GM12878 (cell line): ENCODE measurements around the gene RBKS. TPM values are rescaled to one million over a fixed set of nuclear protein-coding genes. Genes with fewer than 3 reads are reported as not detected.

Experiments used
- ATF7 ChIP-seq: fragments of 450-650 bp; IDR thresholded peaks from 2 replicates; pipeline ENCODE4 v1.6.1; 2016; ENCODE audit warnings: low read depth, mild to moderate bottlenecking
- BCL11A ChIP-seq: IDR thresholded peaks from 2 replicates; pipeline ENCODE4 v1.6.1; 2011; ENCODE audit warnings: low read depth, low read length
- CBFB ChIP-seq: IDR thresholded peaks from 2 replicates; pipeline ENCODE4 v1.6.1; 2016; ENCODE audit warnings: antibody characterized with exemption, low read depth
- CREM ChIP-seq: IDR thresholded peaks from 2 replicates; pipeline ENCODE4 v1.6.1; 2014; ENCODE audit warnings: antibody characterized with exemption, low read depth
- E4F1 ChIP-seq: fragments of 450-650 bp; IDR thresholded peaks from 2 replicates; pipeline ENCODE4 v1.6.1; 2018; ENCODE audit warnings: borderline replicate concordance, mild to moderate bottlenecking; ENCODE audit not compliant: partially characterized antibody
- EED ChIP-seq: sonication (generic); IDR thresholded peaks from 2 replicates; pipeline ENCODE4 v1.6.1; 2016; ENCODE audit warnings: antibody characterized with exemption, low read depth
- GATAD2B ChIP-seq: fragments of 450-650 bp; conservative IDR thresholded peaks from 2 replicates; pipeline ENCODE4 v1.6.1; 2017; ENCODE audit warnings: low read depth, mild to moderate bottlenecking, moderate library complexity
- HCFC1 ChIP-seq: fragments of 150-350 bp; IDR thresholded peaks from 2 replicates; pipeline ENCODE4 v1.6.1; 2014; ENCODE audit warnings: low read length
- HDAC2 ChIP-seq: fragments of 200-600 bp; sonication (generic); IDR thresholded peaks from 2 replicates; pipeline ENCODE4 v1.6.1; 2017
- IKZF1 ChIP-seq: fragments of 450-650 bp; conservative IDR thresholded peaks from 2 replicates; pipeline ENCODE4 v1.6.1; 2017; ENCODE audit warnings: antibody characterized with exemption, mild to moderate bottlenecking
- IKZF2 ChIP-seq, 2 experiments: fragments of 450-650 bp; IDR thresholded peaks; 2 replicates each; pipeline ENCODE4 v1.6.1; 2017; ENCODE audit warnings: mild to moderate bottlenecking in 2 of 2, moderate library complexity in 2 of 2
- KLF5 ChIP-seq: fragments of 450-650 bp; IDR thresholded peaks from 2 replicates; pipeline ENCODE4 v1.6.1; 2014; ENCODE audit warnings: mild to moderate bottlenecking; ENCODE audit not compliant: partially characterized antibody
- MYC ChIP-seq: IDR thresholded peaks from 2 replicates; pipeline ENCODE4 v1.6.1; 2011; ENCODE audit warnings: mild to moderate bottlenecking, low read length, moderate library complexity, inconsistent platforms; ENCODE audit not compliant: insufficient read depth, insufficient replicate concordance, insufficient read length, severe bottlenecking
- NBN ChIP-seq: fragments of 450-650 bp; IDR thresholded peaks from 2 replicates; pipeline ENCODE4 v1.6.1; 2016
- POLR2AphosphoS5 ChIP-seq: IDR thresholded peaks from 2 replicates; pipeline ENCODE4 v1.6.1; 2011; ENCODE audit warnings: mild to moderate bottlenecking, low read length, inconsistent platforms
- RB1 ChIP-seq: fragments of 450-650 bp; formaldehyde crosslinking; IDR thresholded peaks from 2 replicates; pipeline ENCODE4 v1.6.1; 2017; ENCODE audit warnings: mild to moderate bottlenecking, borderline replicate concordance
- RBBP5 ChIP-seq: fragments of 200-600 bp; sonication (generic); conservative IDR thresholded peaks from 2 replicates; pipeline ENCODE4 v1.6.1; 2016
- RCOR1 ChIP-seq: conservative IDR thresholded peaks from 2 replicates; pipeline ENCODE4 v1.6.1; 2012; ENCODE audit warnings: low read depth, low read length, improper control_type of control experiment
- RELA ChIP-seq: fragments of 450-650 bp; IDR thresholded peaks from 2 replicates; pipeline ENCODE4 v1.8.0; 2014; ENCODE audit warnings: borderline replicate concordance; ENCODE audit not compliant: partially characterized antibody
- RFX5 ChIP-seq: IDR thresholded peaks from 2 replicates; pipeline ENCODE4 v1.6.1; 2011; ENCODE audit warnings: low read depth, low read length, improper control_type of control experiment
- RUNX3 ChIP-seq: IDR thresholded peaks from 2 replicates; pipeline ENCODE4 v1.6.1; 2012; ENCODE audit warnings: low read length, inconsistent platforms
- SREBF1 ChIP-seq: IDR thresholded peaks from 2 replicates; pipeline ENCODE4 v1.6.1; 2012; ENCODE audit warnings: mild to moderate bottlenecking, low read length
- YY1 ChIP-seq: IDR thresholded peaks from 2 replicates; pipeline ENCODE4 v1.6.1; 2011; ENCODE audit warnings: low read depth, mild to moderate bottlenecking, low read length
- ZNF207 ChIP-seq: fragments of 450-650 bp; IDR thresholded peaks from 2 replicates; pipeline ENCODE4 v1.6.1; 2014; ENCODE audit warnings: antibody characterized with exemption, mild to moderate bottlenecking, borderline replicate concordance
- ZNF24 ChIP-seq: fragments of 450-650 bp; IDR thresholded peaks from 2 replicates; pipeline ENCODE4 v1.6.1; 2017; ENCODE audit warnings: antibody characterized with exemption, mild to moderate bottlenecking
- polyA plus RNA-seq, 11 experiments: library from polyadenylated mRNA; depleted of rRNA in 4 of 11; unstranded in 6 of 11; stranded (reverse) in 5 of 11; fragments of >200 nt; fragmentation: Nextera tagmentation in 4 of 11; fragmentation: Illumina TruSeq in 1 of 11; extraction: Ambion mirVana in 4 of 11; extraction: Trizol in 1 of 11; gene quantifications; 1 replicate in 1 of 11; 2 replicates in 10 of 11; pipeline versions ENCODE4 v1.2.1 to v1.2.3, GENCODE V29; 2011 to 2016; ENCODE audit warnings: inconsistent platforms in 2 of 11, missing spikeins in 2 of 11, low read depth in 1 of 11
- total RNA-seq, 4 experiments: library from RNA; depleted of rRNA in 3 of 4; stranded (reverse); fragments of >200 nt in 3 of 4; fragmentation: Illumina TruSeq in 1 of 4; extraction: Trizol in 1 of 4; gene quantifications; 2 replicates each; pipeline versions ENCODE4 v1.2.1 to v1.2.3, GENCODE V29; 2013 to 2021
- TF ChIP-seq, protein P1 (sequence below): fragments of 450-650 bp; IDR thresholded peaks from 2 replicates; pipeline ENCODE4 v1.6.1; 2016; ENCODE audit warnings: mild to moderate bottlenecking, moderate library complexity, borderline replicate concordance
- TF ChIP-seq, protein P2 (sequence below): IDR thresholded peaks from 2 replicates; pipeline ENCODE4 v1.6.1; 2012; ENCODE audit warnings: low read depth, low read length, improper control_type of control experiment

The RBKS gene
- total and polyA plus RNA-seq, 10 of the 15 experiments (the other 5 are each of a cell fraction or from before 2014, with no cell fraction given), result 0.39 to 1.8 (median 1.0) TPM

DNA sequence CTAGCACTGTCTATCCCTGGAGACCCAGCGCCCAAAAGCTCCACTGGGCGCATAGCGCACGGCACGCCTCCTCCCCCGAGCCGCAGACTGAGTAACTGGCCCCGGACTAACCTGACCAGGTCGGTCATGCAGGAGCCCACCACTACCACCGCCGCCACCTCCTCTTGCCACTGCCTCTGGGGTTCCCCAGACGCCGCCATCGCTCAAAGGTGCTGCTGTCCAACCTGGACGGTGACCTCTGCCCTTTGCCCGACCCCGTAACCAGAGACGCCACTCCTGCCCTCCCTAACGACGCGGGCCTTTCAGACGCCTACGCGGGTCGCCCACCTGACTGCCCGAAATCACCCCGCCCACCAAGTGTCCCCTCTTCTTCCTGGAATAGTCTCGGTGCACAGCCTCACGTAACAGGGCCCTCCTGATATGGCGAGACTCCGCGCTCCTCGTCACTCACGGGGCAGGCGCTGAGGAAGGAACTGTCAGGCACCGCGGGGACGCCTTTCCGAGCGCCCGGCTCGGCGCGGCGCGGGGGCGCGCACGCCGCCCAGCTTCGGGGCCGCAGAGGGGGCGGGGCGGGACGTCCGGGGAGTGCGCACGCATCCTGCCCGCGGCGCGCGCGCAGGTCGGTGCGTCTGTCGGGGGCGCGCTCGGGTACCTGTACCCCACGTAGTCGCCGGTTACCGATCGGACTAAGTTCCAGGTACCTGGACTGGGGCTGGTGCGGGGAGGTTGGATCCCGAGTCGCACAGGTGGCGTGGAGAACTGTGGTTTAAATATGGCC is at the start of gene RBKS, which contains the start of gene BABAM2 (continued):
- TF ChIP-seq ZNF207 (no peak; the same call in 1 of the 2 replicates), NBN (peak; percentile 74), RB1 (peak; percentile 92; the same call in 1 of the 2 replicates), HCFC1 (peak; percentile 71), IKZF1 (peak; percentile 79; the same call in 1 of the 2 replicates), RBBP5 (no peak), YY1 (peak; percentile 71), CBFB (peak; percentile 51; the same call in 1 of the 2 replicates), CREM (no peak), SREBF1 (peak; percentile 68), MYC (no peak), KLF5 (peak; percentile 86), RFX5 (no peak), ATF7 (no peak), BCL11A (no peak), EED (0 out of 2 replicates have a peak, but pooled peaks have one; percentile 14), ZNF24 (0 out of 2 replicates have a peak, but pooled peaks have one; percentile 8), RELA (peak; percentile 74), HDAC2 (no peak), RCOR1 (no peak), POLR2AphosphoS5 (peak; percentile 87; the same call in 1 of the 2 replicates), GATAD2B (peak; percentile 88), RUNX3 (peak; percentile 32; the same call in 1 of the 2 replicates), IKZF2 (IDR thresholded peaks at IDR 0.05) (peak in 1 of 2 experiments; percentile 28; a peak in 1 of 4 replicates), E4F1 (peak; percentile 47)
- TF ChIP-seq, protein P1, sequence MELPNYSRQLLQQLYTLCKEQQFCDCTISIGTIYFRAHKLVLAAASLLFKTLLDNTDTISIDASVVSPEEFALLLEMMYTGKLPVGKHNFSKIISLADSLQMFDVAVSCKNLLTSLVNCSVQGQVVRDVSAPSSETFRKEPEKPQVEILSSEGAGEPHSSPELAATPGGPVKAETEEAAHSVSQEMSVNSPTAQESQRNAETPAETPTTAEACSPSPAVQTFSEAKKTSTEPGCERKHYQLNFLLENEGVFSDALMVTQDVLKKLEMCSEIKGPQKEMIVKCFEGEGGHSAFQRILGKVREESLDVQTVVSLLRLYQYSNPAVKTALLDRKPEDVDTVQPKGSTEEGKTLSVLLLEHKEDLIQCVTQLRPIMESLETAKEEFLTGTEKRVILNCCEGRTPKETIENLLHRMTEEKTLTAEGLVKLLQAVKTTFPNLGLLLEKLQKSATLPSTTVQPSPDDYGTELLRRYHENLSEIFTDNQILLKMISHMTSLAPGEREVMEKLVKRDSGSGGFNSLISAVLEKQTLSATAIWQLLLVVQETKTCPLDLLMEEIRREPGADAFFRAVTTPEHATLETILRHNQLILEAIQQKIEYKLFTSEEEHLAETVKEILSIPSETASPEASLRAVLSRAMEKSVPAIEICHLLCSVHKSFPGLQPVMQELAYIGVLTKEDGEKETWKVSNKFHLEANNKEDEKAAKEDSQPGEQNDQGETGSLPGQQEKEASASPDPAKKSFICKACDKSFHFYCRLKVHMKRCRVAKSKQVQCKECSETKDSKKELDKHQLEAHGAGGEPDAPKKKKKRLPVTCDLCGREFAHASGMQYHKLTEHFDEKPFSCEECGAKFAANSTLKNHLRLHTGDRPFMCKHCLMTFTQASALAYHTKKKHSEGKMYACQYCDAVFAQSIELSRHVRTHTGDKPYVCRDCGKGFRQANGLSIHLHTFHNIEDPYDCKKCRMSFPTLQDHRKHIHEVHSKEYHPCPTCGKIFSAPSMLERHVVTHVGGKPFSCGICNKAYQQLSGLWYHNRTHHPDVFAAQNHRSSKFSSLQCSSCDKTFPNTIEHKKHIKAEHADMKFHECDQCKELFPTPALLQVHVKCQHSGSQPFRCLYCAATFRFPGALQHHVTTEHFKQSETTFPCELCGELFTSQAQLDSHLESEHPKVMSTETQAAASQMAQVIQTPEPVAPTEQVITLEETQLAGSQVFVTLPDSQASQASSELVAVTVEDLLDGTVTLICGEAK, result no peak; the same call in 1 of the 2 replicates
- TF ChIP-seq, protein P2, sequence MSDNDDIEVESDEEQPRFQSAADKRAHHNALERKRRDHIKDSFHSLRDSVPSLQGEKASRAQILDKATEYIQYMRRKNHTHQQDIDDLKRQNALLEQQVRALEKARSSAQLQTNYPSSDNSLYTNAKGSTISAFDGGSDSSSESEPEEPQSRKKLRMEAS, result peak; percentile 78; the same call in 1 of the 2 replicates
